Stimulated activated CD4-positive, alpha-beta T cell treated with anti-CD3 and anti-CD28 coated beads, Interleukin-1b, Interleukin-23, amount 100 ng/mL, for 1 hour (primary cell): ENCODE measurements around the gene MYMX.

Source experiments
- DNase-seq, 2 donors: peaks; one replicate each; pipeline ENCODE4 v3.0.0-alpha.2; 2020; ENCODE audit warnings: low read depth in 2 of 2

The MYMX gene

DNA sequence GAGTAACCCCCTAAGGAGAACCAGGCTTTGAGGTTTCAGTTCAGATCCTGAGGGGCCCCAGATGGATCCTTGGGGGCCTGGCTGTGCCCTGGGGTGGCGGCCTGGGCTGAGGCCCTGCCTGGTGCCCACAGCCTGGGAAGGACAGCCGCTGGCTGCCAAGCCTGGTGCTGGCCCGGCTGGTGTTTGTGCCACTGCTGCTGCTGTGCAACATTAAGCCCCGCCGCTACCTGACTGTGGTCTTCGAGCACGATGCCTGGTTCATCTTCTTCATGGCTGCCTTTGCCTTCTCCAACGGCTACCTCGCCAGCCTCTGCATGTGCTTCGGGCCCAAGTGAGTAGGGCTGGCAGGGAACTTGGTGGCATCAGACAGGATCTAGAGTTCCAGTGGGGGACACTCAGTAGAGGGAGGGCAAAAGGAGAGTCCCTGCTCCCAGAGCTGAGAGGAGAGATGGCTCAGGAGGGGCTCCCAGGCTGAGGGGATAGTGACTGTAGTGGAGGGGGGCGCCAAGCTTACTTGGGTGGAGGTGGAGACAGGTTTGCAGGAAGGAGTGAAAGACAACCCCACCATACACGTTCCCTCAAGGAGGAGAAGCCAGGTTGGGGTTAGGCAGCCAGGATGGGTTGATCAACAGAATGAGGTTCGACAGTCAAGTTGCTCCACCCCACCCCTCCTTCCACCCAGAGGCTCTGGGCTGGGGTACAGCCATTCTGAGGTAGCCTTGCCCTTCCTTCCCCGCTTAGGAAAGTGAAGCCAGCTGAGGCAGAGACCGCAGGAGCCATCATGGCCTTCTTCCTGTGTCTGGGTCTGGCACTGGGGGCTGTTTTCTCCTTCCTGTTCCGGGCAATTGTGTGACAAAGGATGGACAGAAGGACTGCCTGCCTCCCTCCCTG lies 16.2 kb downstream of the MYMX start:
- no peak for DNase-seq

DNA sequence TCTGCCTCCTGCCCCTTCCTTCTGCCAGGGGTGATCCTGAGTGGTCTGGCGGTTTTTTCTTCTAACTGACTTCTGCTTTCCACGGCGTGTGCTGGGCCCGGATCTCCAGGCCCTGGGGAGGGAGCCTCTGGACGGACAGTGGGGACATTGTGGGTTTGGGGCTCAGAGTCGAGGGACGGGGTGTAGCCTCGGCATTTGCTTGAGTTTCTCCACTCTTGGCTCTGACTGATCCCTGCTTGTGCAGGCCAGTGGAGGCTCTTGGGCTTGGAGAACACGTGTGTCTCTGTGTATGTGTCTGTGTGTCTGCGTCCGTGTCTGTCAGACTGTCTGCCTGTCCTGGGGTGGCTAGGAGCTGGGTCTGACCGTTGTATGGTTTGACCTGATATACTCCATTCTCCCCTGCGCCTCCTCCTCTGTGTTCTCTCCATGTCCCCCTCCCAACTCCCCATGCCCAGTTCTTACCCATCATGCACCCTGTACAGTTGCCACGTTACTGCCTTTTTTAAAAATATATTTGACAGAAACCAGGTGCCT lies 16.9 kb downstream of the MYMX start:
- DNase-seq, result no peak

GRCh38 chr6:44234101-44235025 lies 17.6 kb downstream of the MYMX start:
- DNase-seq, result no peak

GRCh38 chr6:44235269-44235668 lies 18.5 kb downstream of the MYMX start:
- no peak for DNase-seq

- no peak for DNase-seq
Measured at GRCh38 chr6:44235891-44236516, 19.3 kb downstream of the MYMX start.

- no peak for DNase-seq
Measured at GRCh38 chr6:44237021-44237812, 20.5 kb downstream of the MYMX start.

GRCh38 chr6:44237813-44238433 lies 21.2 kb downstream of the MYMX start:
- DNase-seq, result peak in 1 of 2 donors; percentile 53

DNA sequence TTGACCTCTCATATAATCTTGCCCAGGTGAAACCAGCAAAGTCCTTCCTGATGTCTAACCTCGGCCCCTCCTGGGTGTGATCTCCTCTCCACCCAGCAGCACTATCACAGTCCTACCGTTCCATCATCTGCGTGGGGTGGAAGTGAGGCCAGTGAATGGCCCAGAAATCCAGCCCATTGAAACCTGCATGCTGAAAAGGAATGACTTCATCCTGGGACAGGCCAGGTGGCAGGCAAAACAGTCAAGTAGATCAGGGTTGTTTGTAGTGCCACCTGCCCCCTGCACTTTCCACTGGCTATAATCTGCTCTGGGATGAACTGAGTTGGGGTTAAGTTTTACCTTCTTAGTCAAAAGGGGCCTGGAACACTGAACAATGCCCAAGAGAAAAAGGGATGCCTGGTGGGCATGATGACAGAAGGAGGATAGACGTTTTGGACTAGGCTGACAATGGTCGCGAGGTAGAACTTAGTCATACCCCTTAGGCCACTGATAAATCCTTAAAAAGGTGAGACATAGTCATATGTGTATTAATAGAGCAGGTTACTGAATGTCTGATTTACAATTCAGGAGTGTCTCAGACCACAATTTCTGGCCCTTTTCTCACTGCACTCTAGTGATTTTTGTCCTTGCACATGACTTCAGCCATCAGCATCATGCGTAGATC lies 22.1 kb downstream of the MYMX start:
- no peak for DNase-seq

DNA sequence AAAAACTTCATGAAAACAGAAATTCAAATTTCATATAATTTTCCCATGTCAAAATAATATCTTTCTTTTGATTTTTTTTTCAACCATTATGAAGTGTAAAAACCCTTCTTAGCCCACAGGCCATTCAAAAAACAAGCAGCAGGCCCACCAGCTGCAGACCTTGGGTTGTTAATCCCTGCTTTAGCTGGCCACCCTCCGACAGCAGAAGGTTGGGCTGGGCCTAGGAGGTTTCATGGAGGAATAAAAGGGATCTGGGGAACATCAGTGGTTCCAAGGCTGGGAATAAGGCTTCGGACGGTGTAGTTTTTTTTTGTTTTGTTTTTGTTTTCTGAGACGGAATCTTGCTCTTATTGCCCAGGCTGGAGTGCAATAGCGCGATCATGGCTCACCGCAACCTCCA lies 26.6 kb downstream of the MYMX start:
- DNase-seq, result no peak

DNA sequence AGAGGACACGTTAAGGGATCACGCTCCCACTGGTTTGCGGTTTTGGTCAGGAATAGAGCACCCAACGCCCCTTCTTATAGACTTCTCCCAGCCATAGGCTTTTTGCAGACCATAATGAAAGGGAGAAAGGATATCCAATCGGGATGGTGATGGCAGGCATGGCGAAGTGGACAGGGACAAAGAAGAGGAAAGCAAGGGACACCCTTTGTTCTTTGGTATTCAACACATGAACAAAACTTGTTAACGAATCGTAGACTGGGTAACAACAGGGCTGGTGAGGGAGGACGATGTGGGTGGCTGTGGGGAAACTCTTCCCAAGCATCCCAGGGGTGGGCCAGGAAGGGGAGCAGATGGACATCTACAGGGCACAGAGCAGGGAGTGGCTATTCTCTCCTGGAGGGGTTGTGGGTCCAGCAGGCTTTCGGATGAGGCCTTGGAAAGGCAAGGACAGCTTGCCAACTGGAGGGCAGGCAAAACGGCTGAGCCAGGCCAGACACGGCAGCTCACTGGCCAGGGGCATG lies 28.7 kb downstream of the MYMX start:
- no peak for DNase-seq

- DNase-seq, result peak; percentile 56 to 83
Measured at GRCh38 chr6:44245912-44246662, 29.4 kb downstream of the MYMX start.

GRCh38 chr6:44246663-44247337 lies 30.1 kb downstream of the MYMX start, which contains the start of gene HSP90AB1:
TSS of gene HSP90AB1 (plus strand) at chr6:44247101. CDS start at chr6:44248630, 1,529 bp downstream.
- DNase-seq, result peak; percentile 87 to 96

GRCh38 chr6:44247338-44248302 lies 30.9 kb downstream of the MYMX start:
- peak; percentile 79 to 80 for DNase-seq

- DNase-seq, result no peak
Measured at GRCh38 chr6:44248579-44248978, 31.9 kb downstream of the MYMX start.

- no peak for DNase-seq
Measured at GRCh38 chr6:44249082-44249748, 32.5 kb downstream of the MYMX start.

- no peak for DNase-seq
Measured at GRCh38 chr6:44250067-44250717, 33.5 kb downstream of the MYMX start.
